TTC549 (cell line): ENCODE data around the gene CADPS.

Experiments
- FAIRE-seq: peaks from 2 replicates; lab custom pipeline; 2012; peaks lifted over from hg19 to GRCh38; lab: Jason Lieb, UNC

The CADPS gene

DNA sequence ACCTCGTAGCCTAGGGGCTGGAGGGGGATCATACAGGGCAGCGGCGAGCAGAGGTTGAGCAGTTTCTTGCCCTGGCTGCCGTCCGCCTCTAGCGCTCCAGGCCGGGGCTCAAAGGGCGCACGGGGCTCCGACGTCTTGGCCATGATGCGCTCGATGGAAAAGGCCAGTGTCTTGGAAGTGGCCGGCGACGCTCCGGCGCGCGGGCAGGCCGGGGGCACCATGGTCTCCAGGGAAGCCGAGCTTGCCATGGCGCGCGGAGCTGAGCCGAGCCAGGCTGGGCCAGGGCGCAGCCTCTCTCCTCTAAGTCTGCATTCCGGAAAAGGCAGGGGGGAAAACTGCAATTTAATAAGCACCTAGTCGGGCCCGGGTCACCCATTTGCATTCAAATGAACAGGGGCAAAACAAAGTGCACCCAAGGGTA is 502.6 kb downstream of the CADPS start:
- no peak for FAIRE-seq

DNA sequence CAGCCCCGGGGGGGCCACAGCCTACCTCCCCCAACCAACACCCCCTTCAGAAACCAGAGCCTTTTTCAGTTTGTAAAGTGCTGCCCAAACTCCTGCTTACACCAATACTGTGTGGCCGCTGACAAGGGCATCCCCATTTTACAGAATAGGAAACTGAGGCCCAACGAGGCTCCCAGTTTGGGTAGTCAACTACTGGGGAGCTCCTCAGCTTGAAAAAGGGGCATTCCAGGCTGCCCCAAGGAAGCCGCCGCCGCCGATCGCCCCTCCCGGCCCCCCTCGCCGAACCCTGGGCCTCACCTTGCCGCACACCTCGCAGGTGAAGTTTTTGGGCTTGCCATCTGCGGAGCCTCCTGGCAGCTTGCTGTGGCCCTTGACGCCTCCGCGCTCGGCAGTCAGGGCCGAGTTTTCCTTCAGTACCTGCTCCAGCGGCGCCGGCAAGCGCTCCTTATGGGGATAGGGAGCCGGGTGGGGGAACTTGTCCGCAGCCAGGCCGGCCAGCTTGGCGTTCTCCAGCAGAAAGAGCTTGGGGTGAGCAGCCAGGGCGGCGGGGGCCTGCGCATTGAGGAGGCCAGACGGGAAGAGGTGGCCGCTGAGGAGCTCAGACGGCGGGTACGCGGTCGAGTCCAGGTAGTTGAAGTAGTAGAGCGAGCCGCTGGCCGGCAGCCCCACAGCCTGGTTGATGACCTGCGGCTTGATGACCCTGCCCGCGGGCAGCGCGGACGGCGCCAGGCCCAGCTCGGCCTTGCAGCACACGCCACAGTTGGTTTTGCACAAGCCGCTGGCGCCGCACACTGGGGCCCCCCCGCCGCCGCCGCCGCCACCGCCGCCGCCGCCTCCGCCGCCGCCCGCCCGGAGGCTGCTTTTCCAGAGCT is 503.3 kb downstream of the CADPS start:
- no peak for FAIRE-seq

DNA sequence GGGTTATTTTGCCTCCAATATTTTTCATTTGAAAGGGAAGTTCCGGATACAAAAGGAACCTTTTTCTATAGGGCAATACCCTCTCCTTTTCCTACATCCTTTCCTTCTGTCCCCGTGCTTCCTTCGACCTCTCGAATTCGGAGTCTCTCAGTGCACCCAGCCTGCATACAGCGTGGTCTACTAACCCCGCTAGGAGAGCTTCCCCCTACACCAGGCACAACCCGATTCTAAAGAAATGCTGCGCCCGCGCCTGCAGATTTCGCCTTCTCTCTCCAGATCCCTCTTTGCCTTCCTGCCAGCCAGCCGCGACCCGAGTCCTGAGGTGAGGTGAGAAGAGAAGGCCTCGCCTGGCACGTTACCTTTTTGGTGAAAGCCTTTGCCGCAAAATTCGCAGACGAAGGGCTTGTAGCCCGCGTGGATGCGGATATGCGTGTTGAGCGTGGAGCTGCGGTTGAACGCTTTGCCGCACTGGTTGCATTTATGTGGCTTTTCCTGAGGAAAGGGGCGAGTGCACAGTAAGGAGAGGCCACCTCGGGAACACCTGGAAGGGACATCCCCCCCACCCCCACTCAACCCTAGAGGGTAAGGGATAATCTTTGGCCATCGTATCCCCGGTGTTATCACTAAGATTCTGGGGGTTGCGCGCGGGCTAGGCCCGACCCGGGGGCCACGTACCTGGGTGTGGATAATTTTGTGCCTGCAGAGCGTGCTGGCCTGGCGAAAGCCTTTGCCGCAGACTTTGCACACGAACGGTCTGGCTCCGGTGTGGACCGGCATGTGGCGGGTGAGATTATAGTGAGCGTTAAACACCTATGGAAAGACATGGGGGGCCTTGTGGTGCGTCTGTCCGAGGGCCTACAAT is 504.1 kb downstream of the CADPS start:
- no peak for FAIRE-seq

DNA sequence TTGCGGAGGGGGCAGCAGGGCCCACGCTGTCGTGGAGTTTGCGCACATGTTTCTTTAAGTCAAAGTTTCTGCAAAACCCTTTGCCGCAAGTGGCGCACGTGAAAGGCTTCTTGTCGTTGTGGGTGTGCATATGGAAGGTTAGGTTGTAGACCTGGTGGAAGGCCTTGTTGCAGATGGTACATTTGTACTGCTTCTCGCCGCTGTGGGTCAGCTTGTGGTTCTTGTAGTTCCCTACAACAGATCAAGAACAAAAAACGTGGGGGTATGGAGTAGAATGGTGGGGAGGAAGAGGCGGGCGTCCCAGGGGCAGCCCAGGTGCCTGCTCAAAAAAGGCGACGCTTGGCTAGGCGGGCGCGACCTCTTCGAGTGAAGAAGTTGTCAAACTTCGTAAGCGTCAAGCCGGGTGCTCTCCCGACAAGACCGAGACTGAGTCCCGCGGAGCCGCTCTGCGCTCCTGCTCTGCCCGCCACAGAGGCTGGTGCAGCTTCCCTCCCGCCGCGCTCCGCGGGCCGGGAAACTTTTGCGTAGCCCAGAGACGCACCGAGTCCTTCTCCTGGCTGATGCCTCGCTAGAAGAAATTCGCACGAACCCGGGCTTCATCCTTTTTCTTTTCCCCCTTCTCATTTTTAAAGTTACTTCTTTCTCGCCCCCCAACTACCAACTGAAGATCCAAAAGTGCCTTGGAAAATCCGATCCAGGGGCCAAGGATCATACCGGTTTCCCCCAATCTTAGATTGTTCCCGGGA is 504.9 kb downstream of the CADPS start:
- FAIRE-seq, result no peak

DNA sequence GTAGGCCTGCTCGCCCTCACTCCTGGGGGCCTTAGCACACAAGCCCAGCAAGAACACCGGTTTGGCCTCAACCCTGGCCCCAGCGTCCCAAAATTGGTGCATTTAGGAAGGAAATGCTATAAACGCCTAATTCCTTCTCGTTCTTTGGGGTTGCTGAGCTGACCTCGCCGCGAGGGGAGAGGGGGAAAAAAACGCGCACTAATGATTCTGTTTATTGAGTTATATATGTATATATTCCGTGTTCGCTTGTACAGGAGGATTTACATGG is 505.8 kb downstream of the CADPS start:
- no peak for FAIRE-seq

- no peak for FAIRE-seq
Measured at GRCh38 chr3:62368705-62369475, 506.3 kb downstream of the CADPS start.

GRCh38 chr3:62368290-62368704 is 506.9 kb downstream of the CADPS start:
- no peak for FAIRE-seq

DNA sequence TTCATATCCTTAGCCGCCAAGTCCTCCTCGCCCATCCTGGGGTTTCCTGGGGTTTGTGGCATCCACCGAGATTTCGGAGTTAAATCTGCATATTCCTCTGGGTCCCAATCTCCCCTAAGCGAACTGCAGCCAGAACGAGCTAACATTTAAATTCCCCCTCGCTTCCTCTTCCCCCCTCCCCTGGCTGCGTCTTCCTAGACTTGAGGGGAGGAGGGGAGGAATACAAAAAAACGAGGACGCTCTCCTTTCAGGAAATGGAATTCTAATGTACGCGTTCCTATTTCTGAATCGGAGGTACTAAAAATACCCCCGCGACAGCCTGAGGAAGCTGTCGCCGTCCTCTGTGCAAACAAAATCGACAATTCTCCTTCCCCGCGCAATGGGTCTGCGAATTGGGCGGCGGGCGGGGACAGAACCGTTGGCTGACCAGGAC is 507.4 kb downstream of the CADPS start:
- FAIRE-seq, result no peak

DNA sequence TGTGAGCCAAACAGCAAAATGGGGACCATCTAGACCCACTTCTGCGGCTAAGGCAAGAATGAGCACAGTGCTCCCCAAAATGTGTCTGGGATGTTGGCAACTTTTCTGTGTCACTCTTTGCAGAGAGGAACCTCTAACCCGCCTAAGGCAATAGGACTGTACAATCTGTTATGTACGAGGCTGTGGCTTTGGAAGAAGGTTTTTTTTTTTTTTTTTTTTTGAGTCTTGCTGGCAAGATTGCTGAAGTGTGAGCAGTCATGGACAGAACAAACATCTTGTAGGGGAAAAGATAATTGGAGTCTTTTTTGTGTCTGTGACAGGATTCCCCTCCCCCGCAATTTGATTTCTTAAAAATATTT is 509.1 kb downstream of the CADPS start:
- no peak for FAIRE-seq

GRCh38 chr3:62365391-62366125 is 509.7 kb downstream of the CADPS start:
- no peak for FAIRE-seq

DNA sequence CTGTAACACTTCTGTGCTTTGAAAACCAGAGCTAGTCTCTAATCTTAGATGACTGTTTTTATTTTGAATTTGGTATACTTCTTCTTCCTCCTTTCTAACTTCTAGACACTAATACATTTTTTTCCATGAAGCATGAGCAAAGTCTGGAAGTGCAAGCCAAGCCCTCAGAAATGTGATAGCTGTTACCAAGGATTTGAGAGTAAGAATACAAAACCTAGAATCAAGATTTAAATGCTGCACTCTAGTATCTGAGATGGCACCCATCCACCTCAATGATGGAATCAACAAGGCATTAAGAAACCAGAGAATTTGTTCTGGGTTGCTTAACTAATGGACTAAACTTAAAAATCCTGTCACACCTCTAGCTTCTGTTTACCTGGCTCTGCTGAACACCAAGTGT is 511.0 kb downstream of the CADPS start:
- FAIRE-seq, result no peak

DNA sequence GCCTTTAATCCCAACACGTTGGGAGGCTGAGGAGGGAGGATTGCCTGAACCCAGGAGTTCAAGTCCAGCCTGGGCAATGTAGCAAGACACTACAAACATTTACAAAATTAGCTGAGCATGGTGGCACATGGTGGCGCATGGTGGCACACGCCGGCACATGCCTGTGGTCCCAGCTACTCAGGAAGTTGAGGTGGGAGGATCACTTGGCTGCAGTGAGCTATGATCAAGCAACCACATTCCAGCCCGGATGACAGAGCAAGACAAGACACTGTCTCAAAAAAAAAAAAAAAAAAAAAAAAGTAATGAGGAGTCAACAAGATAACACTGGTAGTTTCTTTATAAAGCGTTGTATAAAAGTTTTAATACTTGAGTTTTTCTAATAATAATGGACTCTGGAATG is 511.9 kb downstream of the CADPS start:
- no peak for FAIRE-seq

DNA sequence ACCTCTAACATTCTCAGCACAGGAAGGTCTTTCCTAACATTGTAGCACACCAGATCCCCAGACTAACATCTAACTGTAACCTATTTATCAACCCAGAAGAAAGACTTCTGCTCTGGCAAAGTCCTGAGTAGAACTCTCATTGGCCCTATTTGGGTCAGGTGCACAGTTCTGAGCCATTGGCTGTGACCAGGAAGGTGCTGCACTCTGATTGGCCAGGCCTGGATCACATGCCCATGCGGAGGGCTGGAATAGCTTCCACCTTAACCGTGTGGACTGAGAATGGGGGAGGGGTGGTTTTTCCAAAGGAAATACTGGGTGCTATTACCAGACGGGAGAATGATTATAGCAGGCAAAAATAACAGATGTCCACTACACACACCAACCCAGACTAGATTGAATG is 513.4 kb downstream of the CADPS start:
- no peak for FAIRE-seq

GRCh38 chr3:62361261-62361660 is 514.0 kb downstream of the CADPS start:
- FAIRE-seq, result no peak

DNA sequence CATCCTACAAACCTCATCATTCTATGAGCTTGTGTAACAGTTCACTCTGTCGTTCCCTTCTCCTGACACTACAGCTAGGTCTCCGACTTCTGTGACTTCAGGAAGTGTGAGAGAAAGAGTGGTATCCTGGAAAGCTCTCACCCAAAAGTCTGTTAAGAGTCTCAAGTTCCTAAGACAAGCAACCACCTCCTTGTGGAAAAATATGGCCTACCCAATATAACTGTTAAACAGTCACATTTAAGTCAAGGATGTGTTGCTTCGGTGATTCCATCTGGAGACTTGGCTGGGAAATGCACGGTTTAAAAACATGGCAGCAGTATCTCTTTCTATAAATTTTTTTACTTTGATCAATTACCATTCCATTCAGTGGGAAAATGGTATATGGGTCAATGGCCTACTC is 515.7 kb downstream of the CADPS start:
- FAIRE-seq, result no peak

- no peak for FAIRE-seq
Measured at GRCh38 chr3:62356356-62356755, 518.9 kb downstream of the CADPS start.

- FAIRE-seq, result no peak
Measured at GRCh38 chr3:62355703-62356102, 519.5 kb downstream of the CADPS start.
